K562 (cell line): ENCODE results near the gene RIPOR1. TPM values are rescaled to one million over a fixed set of nuclear protein-coding genes. Genes with fewer than 3 reads are reported as not detected.

ENCODE experiments used
- CREBBP ChIP-seq: IDR thresholded peaks from one replicate; pipeline ENCODE4 v1.6.1; 2012; ENCODE audit warnings: low read depth, mild to moderate bottlenecking, control low read depth, inconsistent platforms, low read length
- FOSL1 ChIP-seq: fragments of 200-800 bp; sonication (Bioruptor generic); conservative IDR thresholded peaks from 2 replicates; pipeline ENCODE4 v1.6.1; 2016; ENCODE audit warnings: missing genetic modification characterization, missing compliant biosample characterization
- HEY1 ChIP-seq: fragments of 250-450 bp; sonication (Bioruptor Pico); IDR thresholded peaks from 2 replicates; pipeline ENCODE4 v1.5.0; 2020; ENCODE audit warnings: mild to moderate bottlenecking, moderate library complexity, borderline replicate concordance
- HMGN3 ChIP-seq: IDR thresholded peaks from 2 replicates; pipeline ENCODE4 v1.6.1; 2011; ENCODE audit warnings: borderline replicate concordance, low read depth, mild to moderate bottlenecking, mixed read lengths, low read length; ENCODE audit not compliant: insufficient read length; ENCODE audit errors: extremely low read depth
- KLF6 ChIP-seq: fragments of 250-450 bp; sonication (Bioruptor Pico); IDR thresholded peaks from 2 replicates; pipeline ENCODE4 v1.4.0; 2020; ENCODE audit warnings: mild to moderate bottlenecking, moderate library complexity, borderline replicate concordance
- NUFIP1 ChIP-seq: fragments of 450-650 bp; IDR thresholded peaks from 2 replicates; pipeline ENCODE4 v1.6.1; 2018; ENCODE audit not compliant: partially characterized antibody
- PHF20 ChIP-seq: fragments of 450-650 bp; IDR thresholded peaks from 2 replicates; pipeline ENCODE4 v1.6.1; 2018; ENCODE audit not compliant: partially characterized antibody
- POLR3A ChIP-seq: IDR thresholded peaks from 2 replicates; pipeline ENCODE4 v1.6.1; 2011; ENCODE audit warnings: borderline replicate concordance, mild to moderate bottlenecking, moderate library complexity; ENCODE audit not compliant: insufficient read length, insufficient read depth; ENCODE audit errors: extremely low read depth
- PTBP1 ChIP-seq: fragments of 200-400 bp; formaldehyde crosslinking; IDR thresholded peaks from 2 replicates; pipeline ENCODE4 v1.6.1; 2017; ENCODE audit warnings: low read depth, low read length
- ZNF274 ChIP-seq: IDR thresholded peaks from 2 replicates; pipeline ENCODE4 v1.6.1; 2011; ENCODE audit warnings: low read depth, mild to moderate bottlenecking, low read length, moderate library complexity, borderline replicate concordance
- ZZZ3 ChIP-seq: fragments of 450-650 bp; IDR thresholded peaks from 2 replicates; pipeline ENCODE4 v1.6.1; 2016; ENCODE audit warnings: antibody characterized with exemption, mild to moderate bottlenecking, moderate library complexity
- polyA plus RNA-seq, 8 experiments: library from polyadenylated mRNA; depleted of rRNA in 4 of 8; stranded (reverse) in 5 of 8; unstranded in 3 of 8; fragments of >200 nt; fragmentation: Nextera tagmentation in 2 of 8; fragmentation: Illumina TruSeq in 1 of 8; extraction: Ambion mirVana in 2 of 8; extraction: Trizol in 1 of 8; gene quantifications; 2 replicates each; pipeline versions ENCODE4 v1.2.1 to v1.2.3, GENCODE V29; 2011 to 2014; ENCODE audit warnings: inconsistent platforms in 1 of 8, missing spikeins in 1 of 8
- total RNA-seq, 7 experiments: library from RNA; depleted of rRNA in 6 of 7; stranded (reverse); fragments of >200 nt in 6 of 7; fragmentation: Illumina TruSeq in 2 of 7; extraction: Trizol in 2 of 7; gene quantifications; 2 replicates each; pipeline versions ENCODE4 v1.2.1 to v1.2.3, GENCODE V29; 2011 to 2021; ENCODE audit warnings: low replicate concordance in 1 of 7
- TF ChIP-seq, protein P1 (sequence below): fragments of 450-650 bp; formaldehyde crosslinking; IDR thresholded peaks from 2 replicates; pipeline ENCODE4 v1.4.0; 2020; ENCODE audit warnings: mild to moderate bottlenecking, moderate library complexity
- TF ChIP-seq, protein P2 (sequence below): fragments of 450-650 bp; IDR thresholded peaks from 2 replicates; pipeline ENCODE4 v1.6.1; 2016; ENCODE audit warnings: low read depth
- TF ChIP-seq, protein P3 (sequence below): fragments of 250-450 bp; sonication (Bioruptor Pico); IDR thresholded peaks from 2 replicates; pipeline ENCODE4 v1.5.0; 2022; ENCODE audit warnings: mild to moderate bottlenecking
- TF ChIP-seq, protein P4 (sequence below): fragments of 200-800 bp; sonication (Bioruptor generic); IDR thresholded peaks from 2 replicates; pipeline ENCODE4 v1.6.1; 2017; ENCODE audit warnings: missing genetic modification characterization, missing compliant biosample characterization

The RIPOR1 gene
- total and polyA plus RNA-seq, 9 of the 15 experiments (the other 6 are each of a cell fraction or from before 2014, with no cell fraction given) = 0.36 to 31.1 (median 3.0) TPM

DNA sequence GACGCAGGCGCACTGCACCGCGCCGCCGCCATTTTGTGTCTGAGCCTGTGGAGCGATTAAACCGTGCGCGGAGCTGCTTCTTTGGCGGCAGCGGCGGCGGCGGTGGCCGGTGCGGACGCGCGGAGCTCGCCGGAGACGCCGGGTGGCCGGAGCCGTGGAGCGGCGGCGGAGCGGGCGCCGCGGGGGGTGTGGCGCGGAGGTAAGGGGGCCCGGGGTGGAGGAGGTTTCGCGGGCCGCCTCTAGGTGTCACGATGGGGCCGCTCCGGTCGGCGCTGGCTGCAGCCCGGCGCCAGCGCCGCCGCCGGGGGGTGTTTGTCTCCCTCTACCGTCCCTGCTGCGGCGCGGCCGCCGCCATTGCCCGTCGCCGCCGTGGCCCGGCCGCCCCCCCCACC is 33.9 kb downstream of the RIPOR1 start, which contains the start of gene CTCF (continued):
- TF ChIP-seq, protein P1, sequence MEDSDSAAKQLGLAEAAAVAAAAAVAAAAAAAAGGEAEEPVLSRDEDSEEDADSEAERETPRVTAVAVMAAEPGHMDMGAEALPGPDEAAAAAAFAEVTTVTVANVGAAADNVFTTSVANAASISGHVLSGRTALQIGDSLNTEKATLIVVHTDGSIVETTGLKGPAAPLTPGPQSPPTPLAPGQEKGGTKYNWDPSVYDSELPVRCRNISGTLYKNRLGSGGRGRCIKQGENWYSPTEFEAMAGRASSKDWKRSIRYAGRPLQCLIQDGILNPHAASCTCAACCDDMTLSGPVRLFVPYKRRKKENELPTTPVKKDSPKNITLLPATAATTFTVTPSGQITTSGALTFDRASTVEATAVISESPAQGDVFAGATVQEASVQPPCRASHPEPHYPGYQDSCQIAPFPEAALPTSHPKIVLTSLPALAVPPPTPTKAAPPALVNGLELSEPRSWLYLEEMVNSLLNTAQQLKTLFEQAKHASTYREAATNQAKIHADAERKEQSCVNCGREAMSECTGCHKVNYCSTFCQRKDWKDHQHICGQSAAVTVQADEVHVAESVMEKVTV = no peak
- no peak for TF ChIP-seq PTBP1
- TF ChIP-seq POLR3A = no peak
- no peak for TF ChIP-seq ZNF274
- peak; percentile 22 for TF ChIP-seq HMGN3
- no peak for TF ChIP-seq NUFIP1
- TF ChIP-seq, protein P2, sequence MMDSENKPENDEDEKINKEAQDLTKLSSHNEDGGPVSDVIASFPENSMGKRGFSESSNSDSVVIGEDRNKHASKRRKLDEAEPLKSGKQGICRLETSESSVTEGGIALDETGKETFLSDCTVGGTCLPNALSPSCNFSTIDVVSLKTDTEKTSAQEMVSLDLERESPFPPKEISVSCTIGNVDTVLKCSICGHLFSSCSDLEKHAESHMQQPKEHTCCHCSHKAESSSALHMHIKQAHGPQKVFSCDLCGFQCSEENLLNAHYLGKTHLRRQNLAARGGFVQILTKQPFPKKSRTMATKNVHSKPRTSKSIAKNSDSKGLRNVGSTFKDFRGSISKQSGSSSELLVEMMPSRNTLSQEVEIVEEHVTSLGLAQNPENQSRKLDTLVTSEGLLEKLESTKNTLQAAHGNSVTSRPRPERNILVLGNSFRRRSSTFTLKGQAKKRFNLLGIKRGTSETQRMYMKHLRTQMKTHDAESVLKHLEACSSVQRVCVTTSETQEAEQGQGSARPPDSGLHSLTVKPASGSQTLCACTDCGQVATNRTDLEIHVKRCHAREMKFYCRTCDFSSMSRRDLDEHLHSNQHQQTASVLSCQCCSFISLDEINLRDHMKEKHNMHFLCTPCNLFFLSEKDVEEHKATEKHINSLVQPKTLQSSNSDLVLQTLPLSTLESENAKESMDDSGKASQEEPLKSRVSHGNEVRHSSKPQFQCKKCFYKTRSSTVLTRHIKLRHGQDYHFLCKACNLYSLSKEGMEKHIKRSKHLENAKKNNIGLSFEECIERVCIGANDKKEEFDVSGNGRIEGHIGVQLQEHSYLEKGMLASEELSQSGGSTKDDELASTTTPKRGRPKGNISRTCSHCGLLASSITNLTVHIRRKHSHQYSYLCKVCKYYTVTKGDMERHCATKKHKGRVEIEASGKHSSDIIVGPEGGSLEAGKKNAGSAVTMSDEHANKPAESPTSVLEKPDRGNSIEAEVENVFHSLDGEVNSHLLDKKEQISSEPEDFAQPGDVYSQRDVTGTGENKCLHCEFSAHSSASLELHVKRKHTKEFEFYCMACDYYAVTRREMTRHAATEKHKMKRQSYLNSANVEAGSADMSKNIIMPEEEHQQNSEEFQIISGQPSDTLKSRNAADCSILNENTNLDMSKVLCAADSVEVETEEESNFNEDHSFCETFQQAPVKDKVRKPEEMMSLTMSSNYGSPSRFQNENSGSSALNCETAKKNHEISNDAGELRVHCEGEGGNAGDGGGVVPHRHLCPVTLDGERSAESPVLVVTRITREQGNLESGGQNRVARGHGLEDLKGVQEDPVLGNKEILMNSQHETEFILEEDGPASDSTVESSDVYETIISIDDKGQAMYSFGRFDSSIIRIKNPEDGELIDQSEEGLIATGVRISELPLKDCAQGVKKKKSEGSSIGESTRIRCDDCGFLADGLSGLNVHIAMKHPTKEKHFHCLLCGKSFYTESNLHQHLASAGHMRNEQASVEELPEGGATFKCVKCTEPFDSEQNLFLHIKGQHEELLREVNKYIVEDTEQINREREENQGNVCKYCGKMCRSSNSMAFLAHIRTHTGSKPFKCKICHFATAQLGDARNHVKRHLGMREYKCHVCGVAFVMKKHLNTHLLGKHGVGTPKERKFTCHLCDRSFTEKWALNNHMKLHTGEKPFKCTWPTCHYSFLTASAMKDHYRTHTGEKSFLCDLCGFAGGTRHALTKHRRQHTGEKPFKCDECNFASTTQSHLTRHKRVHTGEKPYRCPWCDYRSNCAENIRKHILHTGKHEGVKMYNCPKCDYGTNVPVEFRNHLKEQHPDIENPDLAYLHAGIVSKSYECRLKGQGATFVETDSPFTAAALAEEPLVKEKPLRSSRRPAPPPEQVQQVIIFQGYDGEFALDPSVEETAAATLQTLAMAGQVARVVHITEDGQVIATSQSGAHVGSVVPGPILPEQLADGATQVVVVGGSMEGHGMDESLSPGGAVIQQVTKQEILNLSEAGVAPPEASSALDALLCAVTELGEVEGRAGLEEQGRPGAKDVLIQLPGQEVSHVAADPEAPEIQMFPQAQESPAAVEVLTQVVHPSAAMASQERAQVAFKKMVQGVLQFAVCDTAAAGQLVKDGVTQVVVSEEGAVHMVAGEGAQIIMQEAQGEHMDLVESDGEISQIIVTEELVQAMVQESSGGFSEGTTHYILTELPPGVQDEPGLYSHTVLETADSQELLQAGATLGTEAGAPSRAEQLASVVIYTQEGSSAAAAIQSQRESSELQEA = no peak
- no peak for TF ChIP-seq CREBBP
- TF ChIP-seq FOSL1 = peak; percentile 33; the same call in 1 of the 2 replicates
- TF ChIP-seq HEY1 (CRISPR knock-in tag) = no peak
- no peak for TF ChIP-seq ZZZ3
- no peak for TF ChIP-seq KLF6 (CRISPR knock-in tag)
- TF ChIP-seq, protein P3, sequence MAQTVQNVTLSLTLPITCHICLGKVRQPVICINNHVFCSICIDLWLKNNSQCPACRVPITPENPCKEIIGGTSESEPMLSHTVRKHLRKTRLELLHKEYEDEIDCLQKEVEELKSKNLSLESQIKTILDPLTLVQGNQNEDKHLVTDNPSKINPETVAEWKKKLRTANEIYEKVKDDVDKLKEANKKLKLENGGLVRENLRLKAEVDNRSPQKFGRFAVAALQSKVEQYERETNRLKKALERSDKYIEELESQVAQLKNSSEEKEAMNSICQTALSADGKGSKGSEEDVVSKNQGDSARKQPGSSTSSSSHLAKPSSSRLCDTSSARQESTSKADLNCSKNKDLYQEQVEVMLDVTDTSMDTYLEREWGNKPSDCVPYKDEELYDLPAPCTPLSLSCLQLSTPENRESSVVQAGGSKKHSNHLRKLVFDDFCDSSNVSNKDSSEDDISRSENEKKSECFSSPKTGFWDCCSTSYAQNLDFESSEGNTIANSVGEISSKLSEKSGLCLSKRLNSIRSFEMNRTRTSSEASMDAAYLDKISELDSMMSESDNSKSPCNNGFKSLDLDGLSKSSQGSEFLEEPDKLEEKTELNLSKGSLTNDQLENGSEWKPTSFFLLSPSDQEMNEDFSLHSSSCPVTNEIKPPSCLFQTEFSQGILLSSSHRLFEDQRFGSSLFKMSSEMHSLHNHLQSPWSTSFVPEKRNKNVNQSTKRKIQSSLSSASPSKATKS = no peak
- TF ChIP-seq PHF20 = no peak
- TF ChIP-seq, protein P4, sequence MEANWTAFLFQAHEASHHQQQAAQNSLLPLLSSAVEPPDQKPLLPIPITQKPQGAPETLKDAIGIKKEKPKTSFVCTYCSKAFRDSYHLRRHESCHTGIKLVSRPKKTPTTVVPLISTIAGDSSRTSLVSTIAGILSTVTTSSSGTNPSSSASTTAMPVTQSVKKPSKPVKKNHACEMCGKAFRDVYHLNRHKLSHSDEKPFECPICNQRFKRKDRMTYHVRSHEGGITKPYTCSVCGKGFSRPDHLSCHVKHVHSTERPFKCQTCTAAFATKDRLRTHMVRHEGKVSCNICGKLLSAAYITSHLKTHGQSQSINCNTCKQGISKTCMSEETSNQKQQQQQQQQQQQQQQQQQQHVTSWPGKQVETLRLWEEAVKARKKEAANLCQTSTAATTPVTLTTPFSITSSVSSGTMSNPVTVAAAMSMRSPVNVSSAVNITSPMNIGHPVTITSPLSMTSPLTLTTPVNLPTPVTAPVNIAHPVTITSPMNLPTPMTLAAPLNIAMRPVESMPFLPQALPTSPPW (CRISPR knock-in tag) = peak; percentile 76
